Fibroblast of skin of back (primary cell): ENCODE results near the gene PHTF2.

ENCODE experiments used
- DNase-seq: peaks from one replicate; pipeline ENCODE4 v3.0.0-alpha.2; 2013

Gene PHTF2

DNA sequence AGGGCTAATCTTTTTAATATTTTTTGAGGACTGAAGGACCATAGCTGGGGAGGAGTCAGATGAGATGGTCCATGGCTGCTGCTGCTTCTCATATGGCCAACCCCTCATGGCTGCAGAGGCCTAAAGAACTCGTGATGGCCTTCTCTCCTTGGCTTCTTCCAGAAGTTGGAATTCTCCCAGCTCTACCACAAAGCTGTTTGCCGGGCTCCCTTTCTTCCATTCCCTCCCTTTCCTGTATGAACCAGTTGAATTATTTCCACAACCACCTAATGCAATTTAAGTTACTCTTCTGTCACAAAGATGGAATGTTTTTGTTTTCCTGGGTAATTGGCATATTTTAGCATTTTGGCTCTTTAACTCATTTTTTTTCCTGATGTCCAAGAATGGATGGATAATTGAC, 80.7 kb downstream of the PHTF2 start:
- no peak for DNase-seq

DNA sequence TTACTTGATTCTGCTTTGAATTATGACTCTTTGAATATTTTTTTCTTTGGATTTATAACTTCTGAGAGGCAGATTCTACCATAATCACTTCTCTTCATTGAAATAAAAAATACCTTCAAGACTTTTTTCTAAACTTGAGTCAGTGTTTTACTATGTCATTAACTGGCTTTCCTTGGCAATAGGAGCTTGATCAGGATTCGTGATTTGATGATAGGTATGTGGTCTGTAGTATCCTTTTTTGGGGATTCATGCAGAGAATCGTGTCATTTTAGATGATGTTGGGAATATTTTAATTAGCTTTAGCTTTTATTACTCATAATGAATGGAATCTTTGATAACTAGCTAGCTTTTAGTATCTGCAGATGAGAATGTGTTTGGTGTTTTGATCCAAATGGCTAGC, 83.3 kb downstream of the PHTF2 start:
- DNase-seq, result no peak

DNA sequence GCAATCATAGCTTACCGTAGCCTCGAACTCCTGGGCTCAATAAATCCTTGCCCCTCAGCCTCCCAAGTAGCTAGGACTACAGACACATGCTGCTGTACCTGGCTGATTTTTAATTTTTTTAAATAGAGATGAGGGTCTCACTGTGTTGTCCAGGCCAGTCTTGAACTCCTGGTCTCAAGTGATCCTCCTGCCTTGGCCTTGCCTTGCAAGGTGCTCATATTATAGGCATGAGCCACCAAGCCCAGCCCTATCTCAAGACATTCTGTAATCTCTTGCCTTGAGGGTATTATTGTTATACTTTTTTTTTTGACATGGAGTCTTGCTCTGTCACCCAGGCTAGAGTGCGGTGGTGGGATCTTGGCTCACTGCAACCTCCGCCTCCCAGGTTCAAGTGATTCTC, 86.6 kb downstream of the PHTF2 start:
- no peak for DNase-seq

DNA sequence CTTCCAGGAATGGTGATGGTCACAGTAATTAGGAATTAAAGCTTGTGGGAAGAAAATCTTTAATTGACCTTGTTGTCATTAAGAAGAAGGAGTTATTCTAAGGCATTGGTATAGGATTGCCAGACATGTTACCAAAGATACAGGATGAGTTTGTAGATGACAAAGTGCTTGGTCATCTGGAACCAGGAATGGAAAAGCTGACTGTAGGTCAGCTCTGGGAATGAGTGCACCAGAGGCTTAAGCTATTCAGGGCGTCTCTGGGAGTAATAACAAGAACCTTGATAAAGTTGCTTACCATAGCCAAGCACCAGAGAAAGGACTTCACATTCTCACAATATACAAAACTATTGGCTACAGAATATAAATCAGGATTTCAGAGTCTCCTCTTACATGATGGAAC, 89.0 kb downstream of the PHTF2 start:
- peak; percentile 84 for DNase-seq

DNA sequence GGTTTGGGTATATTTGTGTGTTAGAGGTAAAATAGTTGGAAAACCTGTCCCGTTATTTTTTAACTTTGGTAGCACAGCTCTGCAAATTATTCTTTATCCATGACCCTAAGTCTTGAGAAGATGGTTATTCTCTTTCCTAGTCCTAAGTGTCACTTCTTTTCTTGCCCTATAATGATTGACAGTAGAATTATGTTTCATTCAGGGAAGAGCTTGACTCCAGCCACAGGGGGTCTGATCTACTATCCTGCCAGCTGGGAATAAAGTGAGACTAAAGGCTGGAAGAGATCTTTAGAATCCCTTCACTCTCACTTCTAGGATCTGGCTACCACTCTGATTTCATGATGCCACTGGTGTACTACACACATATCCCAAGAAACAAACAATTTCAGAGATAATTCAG, 90.4 kb downstream of the PHTF2 start:
- DNase-seq, result no peak

DNA sequence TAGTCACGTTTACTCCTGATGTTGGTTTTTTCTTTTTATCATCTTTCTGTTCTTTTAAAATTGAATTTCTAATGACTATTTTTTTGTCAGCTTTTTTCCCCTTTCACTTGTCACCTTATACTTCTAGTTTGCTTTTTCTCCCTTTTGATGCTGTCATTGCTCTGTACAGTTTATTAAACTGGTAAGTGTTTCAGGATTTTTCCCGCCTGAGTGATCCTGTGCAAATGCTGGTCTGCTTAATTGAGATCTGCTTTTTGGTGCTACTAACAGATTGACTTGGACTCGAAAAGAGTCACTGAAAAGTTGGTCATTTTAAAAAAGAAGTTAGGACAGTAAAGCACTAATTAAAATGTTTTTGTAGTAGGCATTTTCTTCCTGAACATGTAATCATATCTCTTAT, 95.2 kb downstream of the PHTF2 start:
- no peak for DNase-seq

DNA sequence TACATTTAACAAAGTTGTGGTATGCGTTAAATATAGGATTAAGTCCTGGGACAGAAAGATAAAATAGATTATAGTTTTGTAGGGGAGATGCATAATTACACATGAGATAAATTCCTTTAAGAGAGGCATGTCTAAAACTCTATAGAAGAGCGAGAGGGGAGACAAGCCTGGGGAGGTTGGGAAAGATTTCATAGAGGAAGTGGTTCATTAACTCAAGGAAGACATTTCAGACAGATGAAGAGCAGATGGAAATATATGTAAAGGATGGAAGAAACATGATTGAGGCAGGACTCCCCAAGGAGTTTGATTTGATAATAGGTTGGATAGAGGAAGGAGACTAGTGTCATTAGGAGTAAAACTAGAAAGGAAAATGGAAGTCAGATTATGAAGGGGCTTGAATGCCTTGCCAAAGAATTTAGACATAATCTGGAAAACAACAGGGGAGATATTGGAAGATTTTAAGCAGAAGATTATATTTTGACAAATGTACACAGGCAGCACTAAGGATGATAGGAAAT, 96.1 kb downstream of the PHTF2 start:
- DNase-seq, result no peak

DNA sequence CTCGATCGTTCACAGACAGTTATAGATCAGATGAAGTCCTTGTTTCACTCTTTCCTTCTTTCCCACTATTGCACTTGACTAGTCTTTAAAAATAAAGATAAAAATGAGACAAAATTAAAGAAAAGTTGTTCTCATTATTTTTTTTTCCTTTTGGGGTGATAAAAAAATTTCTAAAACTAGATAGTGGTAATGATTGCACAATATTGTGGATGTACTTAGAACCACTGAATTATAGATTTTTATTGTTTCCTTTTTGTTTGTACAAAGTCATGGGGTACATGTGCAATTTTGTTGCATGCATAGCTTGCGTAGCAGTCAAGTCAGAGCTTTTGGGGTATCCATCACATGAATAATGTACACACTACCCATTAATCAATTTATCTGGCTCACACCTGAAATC, 97.3 kb downstream of the PHTF2 start:
- no peak for DNase-seq

DNA sequence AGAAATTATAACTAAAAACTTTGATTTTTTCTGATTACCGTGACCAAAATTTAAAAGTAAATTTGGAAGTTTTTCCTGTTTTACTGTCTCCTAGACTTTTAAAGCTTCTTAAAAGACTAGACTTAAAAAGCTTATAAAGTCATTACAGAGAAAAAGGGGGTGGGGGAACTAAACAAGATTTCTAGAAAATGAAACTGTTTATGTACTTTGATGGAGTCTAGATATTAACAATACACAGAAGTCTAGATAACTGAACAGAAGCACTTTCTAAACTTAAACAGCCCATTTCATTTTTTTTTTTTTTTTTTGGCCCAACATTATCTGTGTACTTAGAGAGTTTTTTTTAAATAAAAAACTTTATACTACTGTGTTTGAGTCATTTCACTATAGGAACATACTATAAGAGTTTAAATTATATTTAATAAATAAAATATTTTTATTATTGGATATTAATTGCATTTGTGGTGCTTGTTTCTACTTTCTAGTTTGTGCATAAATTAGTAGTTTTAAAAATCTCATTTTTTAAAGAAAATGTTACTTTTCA, 98.5 kb downstream of the PHTF2 start:
- DNase-seq, result no peak

DNA sequence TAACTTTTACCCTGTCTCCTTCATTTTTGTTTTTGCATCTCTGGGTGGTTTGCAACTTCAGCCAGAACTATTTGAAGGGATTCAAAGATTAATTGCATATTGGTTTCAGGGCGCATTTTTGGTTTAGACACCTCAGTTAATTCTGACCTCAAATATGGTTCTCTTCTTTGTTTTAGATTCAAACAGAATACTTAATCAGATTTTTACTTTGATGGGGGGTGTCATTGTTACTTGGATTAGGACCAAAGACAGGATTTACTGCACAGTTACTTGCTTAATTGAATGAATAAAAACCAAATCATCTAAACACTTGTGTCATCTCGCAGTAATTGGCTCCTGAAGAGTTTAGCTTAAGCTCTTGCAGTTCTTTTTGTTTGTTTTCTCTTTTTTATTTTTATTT, 100.9 kb downstream of the PHTF2 start:
- no peak for DNase-seq

DNA sequence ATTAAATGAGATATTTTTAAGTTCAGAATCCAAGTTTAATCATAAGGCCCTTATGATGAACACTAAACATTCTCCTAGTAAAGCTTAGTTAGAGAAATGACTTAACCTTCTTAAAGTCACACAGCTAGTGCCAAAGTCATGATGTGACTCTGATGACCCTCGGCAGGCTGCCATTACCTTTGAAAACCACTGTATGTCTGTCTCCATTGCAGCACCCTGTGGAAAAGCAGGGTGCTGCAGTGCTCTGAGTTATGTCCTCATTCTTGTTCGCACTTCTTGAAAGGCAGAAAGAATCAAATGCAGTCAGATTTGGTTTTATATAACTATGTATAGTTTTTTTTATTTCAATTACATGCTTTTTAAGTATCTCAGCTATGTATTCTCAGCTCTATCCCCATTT, 105.0 kb downstream of the PHTF2 start:
- DNase-seq, result peak; percentile 29

DNA sequence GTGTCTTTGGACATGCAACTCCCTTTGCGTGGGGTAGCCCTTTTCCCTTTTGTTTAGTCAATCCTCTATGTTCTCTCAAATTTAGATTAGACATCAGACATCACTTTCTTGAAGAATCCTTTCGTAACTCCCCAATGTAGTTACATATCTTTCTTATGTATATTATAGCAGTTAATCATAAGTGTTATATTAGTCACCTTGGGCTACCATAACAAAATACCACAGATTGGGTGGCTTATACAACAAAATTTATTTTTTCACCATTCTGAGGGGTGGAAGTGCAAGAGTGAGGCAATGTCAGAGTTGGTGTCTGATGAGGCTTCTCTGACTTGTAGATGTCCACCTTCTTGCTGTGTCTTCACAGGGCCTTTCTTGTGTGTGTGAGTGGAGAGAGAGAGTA, 105.7 kb downstream of the PHTF2 start:
- peak; percentile 48 for DNase-seq

DNA sequence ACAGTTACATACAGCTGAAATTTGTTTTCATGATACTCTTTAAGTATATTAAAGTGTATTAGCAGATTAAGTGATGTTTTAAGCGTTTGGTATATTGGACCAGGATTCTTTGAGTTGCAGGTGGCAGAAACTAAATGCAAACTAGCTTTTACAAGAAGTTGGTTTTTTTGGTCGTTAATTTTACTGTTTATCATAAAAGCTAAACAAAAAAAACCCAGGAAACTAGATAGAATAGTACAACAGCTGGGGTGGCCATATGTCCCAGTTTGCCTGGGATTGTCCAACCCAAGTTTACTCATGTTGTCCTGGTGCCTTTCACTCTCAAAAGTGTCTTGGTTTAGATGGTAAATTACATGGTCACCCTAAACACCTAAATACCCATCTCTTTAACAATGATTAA, 108.7 kb downstream of the PHTF2 start:
- no peak for DNase-seq

DNA sequence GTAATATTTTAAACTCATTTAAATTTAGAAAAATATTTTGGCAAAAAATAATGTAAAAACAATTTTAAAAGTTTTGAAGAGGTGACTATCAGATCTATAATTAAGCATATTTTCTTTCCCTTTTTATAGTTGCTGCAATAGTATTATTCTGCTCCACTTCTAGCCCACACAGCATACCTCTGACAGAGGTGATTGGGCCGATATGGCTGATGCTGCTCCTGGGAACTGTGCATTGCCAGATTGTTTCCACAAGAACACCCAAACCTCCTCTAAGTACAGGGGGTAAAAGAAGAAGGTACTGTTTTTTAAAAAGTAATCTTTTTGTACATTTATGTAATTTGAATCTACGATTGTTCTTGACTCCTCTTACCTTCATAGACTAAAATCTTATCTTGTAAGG, 110.1 kb downstream of the PHTF2 start:
- no peak for DNase-seq

DNA sequence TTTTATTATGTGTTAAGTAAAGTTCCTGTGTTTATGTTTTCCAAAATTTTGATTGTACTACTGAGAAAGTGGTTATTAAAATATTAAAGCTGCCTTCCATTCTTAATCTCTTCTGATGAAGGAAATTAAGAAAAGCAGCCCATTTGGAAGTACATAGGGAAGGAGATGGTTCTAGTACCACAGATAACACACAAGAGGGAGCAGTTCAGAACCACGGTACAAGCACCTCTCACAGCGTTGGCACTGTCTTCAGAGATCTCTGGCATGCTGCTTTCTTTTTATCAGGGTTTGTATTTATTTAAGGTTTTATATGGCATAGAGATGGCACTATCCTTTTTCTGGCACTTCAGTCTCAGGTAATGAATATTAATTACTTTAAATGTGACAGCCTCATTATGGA, 111.6 kb downstream of the PHTF2 start:
- no peak for DNase-seq

DNA sequence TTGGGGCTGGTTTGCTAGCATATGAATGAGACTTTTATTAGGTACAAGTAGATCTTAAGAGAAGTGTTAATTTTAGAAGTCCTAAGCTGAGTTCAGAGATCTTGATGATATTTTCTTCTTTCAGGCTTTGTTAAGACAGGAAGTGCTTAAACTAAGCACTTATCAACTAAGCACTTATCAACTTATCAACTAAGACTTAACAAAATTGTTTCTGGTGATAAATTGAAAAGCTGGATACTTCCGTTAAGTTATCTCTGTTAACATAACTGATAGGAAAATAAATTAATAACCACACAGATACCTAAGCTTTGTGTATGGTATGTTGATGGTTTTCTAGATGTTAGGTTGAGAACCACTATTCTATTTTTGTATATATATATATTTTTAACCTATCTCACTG, 113.7 kb downstream of the PHTF2 start:
- DNase-seq, result no peak

DNA sequence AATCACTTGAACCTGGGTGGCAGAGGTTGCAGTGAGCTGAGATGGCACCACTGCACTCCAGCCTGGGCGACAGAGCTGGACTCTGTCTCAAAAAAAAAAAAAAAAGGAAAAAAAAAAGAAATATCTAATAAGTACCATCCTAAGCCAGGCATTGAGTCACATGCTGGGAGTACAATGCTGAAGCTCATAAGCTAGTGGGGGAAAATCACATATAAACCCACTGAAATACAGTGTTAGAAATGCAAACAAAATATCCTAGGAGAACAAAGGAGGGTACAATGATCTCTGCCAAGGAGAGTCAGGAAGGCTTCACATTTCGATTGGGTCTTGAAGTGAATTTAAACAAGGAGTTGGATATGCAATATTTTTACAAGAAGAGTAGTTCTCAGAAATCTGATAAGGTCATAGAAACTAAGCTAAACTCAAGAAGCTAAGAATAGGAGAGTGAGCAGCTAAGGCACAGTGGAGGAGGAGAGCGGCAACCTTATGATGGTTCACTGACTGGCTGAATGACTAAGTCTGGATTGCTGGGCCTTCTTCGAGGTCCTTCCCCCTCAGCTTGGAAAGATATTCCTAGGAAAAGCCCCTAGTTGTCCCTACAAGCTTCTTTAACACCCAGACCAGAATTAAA, 115.5 kb downstream of the PHTF2 start:
- DNase-seq, result peak; percentile 20

DNA sequence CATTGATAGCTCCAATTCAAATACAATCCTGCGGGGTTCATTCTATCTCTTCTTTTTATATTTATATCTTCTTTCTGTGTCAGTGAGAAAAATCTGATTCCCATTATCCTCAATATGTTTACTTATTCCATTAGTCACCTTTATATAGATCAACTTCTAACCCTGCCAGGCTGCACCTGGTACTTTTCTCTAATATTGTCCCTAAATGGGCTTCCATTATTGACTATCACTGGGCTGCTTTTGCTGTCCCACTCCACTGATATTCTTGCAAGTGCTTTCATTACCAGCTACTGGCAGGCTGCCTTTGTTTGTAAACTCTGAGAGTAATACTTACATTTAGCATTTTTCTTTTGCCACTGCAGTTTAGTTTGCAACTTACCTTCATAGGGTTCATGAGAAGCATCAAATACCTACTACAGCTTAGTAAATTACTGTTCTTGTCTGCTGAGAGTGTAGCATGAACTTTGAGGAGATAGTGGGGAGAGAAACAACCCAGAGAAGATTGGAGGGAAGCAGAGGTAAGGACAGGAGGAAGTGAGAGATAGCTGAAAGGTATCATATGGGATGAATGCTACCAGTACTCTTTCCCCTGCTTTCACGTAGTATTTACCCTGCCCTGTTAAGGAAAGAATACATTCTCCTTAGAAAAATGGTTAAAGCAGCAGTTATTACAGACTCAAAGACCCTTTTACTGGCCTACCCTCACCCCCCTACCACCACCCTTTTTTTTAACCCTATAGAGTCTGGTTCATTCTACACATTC, 119.1 kb downstream of the PHTF2 start:
- DNase-seq, result no peak

DNA sequence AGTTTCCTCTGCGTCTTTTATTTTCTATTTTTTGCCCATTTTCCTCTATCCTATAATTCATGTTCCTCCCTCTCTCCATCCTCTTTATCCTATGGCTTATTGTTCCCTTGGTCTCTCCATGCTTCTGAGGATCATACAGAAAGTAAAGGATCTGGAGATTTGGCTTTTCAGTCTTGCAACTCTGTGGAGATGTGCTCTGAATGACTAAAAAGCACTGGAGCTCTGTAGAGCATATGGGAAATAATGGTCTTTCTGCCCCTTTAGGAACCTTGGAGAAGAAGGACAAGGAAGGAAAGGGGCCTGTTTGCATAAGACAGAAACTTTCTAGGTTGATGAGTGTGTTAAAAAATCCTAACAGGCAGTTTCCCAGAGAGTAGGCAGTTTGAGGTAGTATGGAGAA, 120.1 kb downstream of the PHTF2 start:
- no peak for DNase-seq

DNA sequence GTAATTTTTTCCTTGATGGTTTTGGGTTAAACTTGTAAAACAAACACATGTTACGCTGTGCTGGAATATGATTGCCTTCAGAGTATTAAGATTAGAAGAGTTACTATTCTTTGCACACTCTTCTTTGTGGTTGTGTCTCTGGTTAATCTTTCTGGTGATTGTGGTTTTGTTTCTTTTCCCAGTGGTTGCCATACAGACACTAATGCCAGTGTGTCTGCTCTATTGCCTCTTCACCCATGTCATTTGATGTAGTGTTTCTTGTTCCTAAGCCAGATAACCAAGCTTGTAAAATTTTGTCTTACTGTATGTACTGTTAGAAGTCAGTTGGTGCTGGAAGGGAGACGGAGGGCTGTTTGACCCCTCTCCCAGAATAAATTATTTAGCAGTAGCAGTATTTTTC, 124.8 kb downstream of the PHTF2 start:
- no peak for DNase-seq

DNA sequence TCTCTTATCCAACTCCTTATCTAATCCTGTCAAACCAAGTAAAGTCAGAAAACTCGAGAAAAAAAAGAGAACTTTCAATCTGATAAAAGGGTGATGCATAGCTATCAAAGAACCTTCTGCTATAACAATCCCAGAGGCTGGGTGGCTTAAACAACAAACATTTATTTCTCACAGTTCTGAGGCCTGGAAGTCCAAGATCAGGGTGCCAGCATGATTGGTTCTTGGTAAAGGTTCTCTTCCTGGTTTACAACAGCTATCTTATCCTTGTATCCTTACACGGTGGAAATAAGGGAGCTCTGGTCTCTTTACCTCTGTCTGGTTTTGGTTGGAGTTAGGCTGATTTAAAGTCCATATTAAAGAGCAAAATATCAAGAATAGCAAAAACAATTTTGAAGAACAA, 131.9 kb downstream of the PHTF2 start:
- no peak for DNase-seq

DNA sequence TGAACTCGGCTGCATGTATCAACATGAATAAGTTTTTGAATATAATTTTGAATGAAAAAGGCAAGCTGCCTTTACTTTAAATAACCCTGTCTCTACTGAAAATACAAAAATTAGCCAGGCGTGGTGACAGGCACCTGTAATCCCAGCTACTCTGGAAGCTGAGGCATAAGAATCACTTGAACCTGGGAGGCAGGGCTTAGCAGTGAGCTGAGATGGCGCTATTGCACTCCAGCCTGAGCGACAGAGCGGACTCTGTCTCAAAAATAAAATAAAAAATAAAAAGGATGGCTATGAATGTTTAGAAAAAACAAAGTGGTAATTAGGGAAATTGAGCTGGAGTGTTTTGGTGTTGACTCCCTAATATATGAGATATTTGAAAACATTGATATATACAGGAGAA, 133.3 kb downstream of the PHTF2 start:
- no peak for DNase-seq

DNA sequence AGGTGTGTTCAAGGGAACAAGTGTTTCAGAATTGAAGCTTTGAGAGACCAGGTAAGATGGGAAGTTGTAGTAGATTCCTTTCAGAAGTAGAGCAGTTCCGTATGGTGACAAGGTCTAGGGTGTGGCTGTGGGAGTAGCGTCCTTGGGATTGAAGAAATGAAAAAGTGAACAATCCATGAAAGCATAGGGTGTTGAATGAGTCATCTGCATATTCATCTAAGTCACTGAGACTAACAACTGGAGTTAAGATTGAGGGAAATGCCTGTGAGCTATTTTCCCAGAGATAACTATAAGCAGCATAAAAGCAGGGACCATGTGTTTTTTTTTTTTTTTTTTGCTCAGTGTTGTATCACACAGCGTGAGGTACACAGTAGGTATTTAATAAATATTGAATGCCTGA, 134.8 kb downstream of the PHTF2 start:
- peak; percentile 68 for DNase-seq

DNA sequence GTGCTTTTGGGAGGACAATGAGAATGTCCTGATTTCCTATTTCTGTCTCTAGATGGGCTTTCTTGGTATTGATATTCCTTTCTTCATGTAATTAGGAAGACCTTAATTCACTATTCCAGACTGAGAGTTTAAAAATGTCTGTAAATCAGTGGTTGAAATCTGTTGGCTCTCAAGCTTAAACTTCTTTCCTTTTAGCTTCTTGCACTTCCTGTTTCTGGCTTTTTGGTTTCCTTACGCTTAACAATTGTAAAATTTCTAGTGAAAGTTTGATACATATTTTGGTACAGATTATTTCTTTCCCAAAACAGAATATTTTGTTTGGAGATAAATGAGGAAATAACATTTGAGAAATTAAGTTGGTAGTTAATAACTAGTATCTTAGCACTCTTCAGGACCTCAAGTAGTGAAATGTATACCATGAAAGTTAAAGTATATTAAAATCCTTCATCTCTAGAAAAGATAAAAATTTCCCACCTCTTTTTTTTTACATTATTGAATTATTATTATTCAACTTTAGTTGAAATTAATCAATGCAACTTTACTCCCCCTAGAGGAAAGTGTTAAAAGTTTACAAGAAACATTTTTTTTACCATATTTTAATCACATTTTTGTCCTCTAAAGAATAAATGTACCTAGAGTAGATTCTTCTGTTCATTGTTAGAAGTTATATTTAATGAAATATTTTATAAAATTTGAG, 137.2 kb downstream of the PHTF2 start:
- no peak for DNase-seq
